Ishikawa (cell line): ENCODE results near the gene CTLA4.

Experiments used
- CEBPB ChIP-seq: IDR thresholded peaks from 2 replicates; pipeline ENCODE4 v1.6.1; 2012
- CREB1 ChIP-seq: IDR thresholded peaks from 2 replicates; pipeline ENCODE4 v1.6.1; 2012; ENCODE audit warnings: low read depth
- EGR1 ChIP-seq: IDR thresholded peaks from 2 replicates; pipeline ENCODE4 v1.6.1; 2012
- EP300 ChIP-seq: IDR thresholded peaks from 2 replicates; pipeline ENCODE4 v1.6.1; 2012; ENCODE audit warnings: borderline replicate concordance
- FOXM1 ChIP-seq: IDR thresholded peaks from 2 replicates; pipeline ENCODE4 v1.6.1; 2012; ENCODE audit warnings: low read depth, borderline replicate concordance
- MAX ChIP-seq: IDR thresholded peaks from 2 replicates; pipeline ENCODE4 v1.6.1; 2012
- NFIC ChIP-seq: IDR thresholded peaks from 2 replicates; pipeline ENCODE4 v1.6.1; 2012
- RAD21 ChIP-seq: IDR thresholded peaks from 2 replicates; pipeline ENCODE4 v1.6.1; 2012; ENCODE audit warnings: low read depth
- REST ChIP-seq: IDR thresholded peaks from 2 replicates; pipeline ENCODE4 v1.6.1; 2012; ENCODE audit warnings: low read depth, mild to moderate bottlenecking
- TAF1 ChIP-seq: IDR thresholded peaks from 2 replicates; pipeline ENCODE4 v1.6.1; 2012; ENCODE audit warnings: low read depth, mild to moderate bottlenecking
- TCF12 ChIP-seq: IDR thresholded peaks from 2 replicates; pipeline ENCODE4 v1.6.1; 2012; ENCODE audit warnings: low read depth
- TEAD4 ChIP-seq: IDR thresholded peaks from 2 replicates; pipeline ENCODE4 v1.6.1; 2012
- USF1 ChIP-seq: IDR thresholded peaks from 2 replicates; pipeline ENCODE4 v1.6.1; 2012
- YY1 ChIP-seq: IDR thresholded peaks from 2 replicates; pipeline ENCODE4 v1.6.1; 2012; ENCODE audit warnings: low read depth
- ZBTB7A ChIP-seq: IDR thresholded peaks from 2 replicates; pipeline ENCODE4 v1.6.1; 2012; ENCODE audit warnings: low read depth

Gene CTLA4

GRCh38 chr2:203904022-203904421 lies 36.5 kb downstream of the CTLA4 start:
- no peak for TF ChIP-seq MAX
- no peak for TF ChIP-seq YY1
- no peak for TF ChIP-seq TEAD4
- TF ChIP-seq USF1: no peak
- no peak for TF ChIP-seq FOXM1
- no peak for TF ChIP-seq REST
- TF ChIP-seq ZBTB7A: no peak
- TF ChIP-seq CEBPB: no peak
- TF ChIP-seq CREB1: no peak
- TF ChIP-seq RAD21: no peak
- no peak for TF ChIP-seq NFIC
- no peak for TF ChIP-seq TCF12
- TF ChIP-seq TAF1: no peak

GRCh38 chr2:203905656-203906055 lies 38.1 kb downstream of the CTLA4 start:
- no peak for TF ChIP-seq TEAD4
- no peak for TF ChIP-seq NFIC
- no peak for TF ChIP-seq TCF12
- TF ChIP-seq FOXM1: no peak
- no peak for TF ChIP-seq YY1

- TF ChIP-seq REST (no peak), USF1 (no peak), TAF1 (no peak), NFIC (no peak)
These were observed 40.7 kb downstream of the CTLA4 start for GRCh38 chr2:203908066-203908796.

- no peak for TF ChIP-seq ZBTB7A
- no peak for TF ChIP-seq TCF12
- no peak for TF ChIP-seq NFIC
- no peak for TF ChIP-seq CEBPB
- TF ChIP-seq FOXM1: no peak
- TF ChIP-seq TEAD4: no peak
- no peak for TF ChIP-seq YY1
- no peak for TF ChIP-seq TAF1
- no peak for TF ChIP-seq EP300
- no peak for TF ChIP-seq MAX
- TF ChIP-seq REST: no peak
- no peak for TF ChIP-seq CREB1
- no peak for TF ChIP-seq USF1
- no peak for TF ChIP-seq RAD21
- no peak for TF ChIP-seq EGR1
These were observed 41.2 kb downstream of the CTLA4 start for GRCh38 chr2:203908797-203909185.
